Testis (tissue), 3 donors: Measurements from ENCODE around the gene ACAP3. TPM values are rescaled to one million over a fixed set of nuclear protein-coding genes. Genes with fewer than 3 reads are reported as not detected.

ENCODE experiments used
- DNase-seq: peaks from one replicate; pipeline ENCODE4 v3.0.0-alpha.2; 2019
- H3K27ac ChIP-seq, 2 donors: fragments of 200-600 bp; sonication (generic); one replicate each; pipeline ENCODE4 v1.5.1; 2019
- H3K27me3 ChIP-seq: fragments of 200-600 bp; sonication (generic); one replicate; pipeline ENCODE4 v1.5.1; 2019
- H3K36me3 ChIP-seq: fragments of 200-600 bp; sonication (generic); one replicate; pipeline ENCODE4 v1.5.1; 2017; ENCODE audit warnings: low read depth; ENCODE audit errors: missing control alignments
- H3K4me1 ChIP-seq: fragments of 200-600 bp; sonication (generic); one replicate; pipeline ENCODE4 v1.5.1; 2019
- H3K4me3 ChIP-seq, 2 donors: fragments of 200-600 bp; sonication (generic); one replicate each; pipeline ENCODE4 v1.5.1; 2017 to 2019
- H3K9me3 ChIP-seq: fragments of 200-600 bp; sonication (generic); one replicate; pipeline ENCODE4 v1.5.1; 2017
- POLR2A ChIP-seq: fragments of 450-650 bp; IDR thresholded peaks from one replicate; pipeline ENCODE4 v1.6.1; 2017; ENCODE audit warnings: antibody characterized with exemption, mild to moderate bottlenecking, moderate library complexity
- WGBS, 2 donors: methylation state at CpG; one replicate each; pipeline ENCODE4 v1.1.5; 2018; 5-methylcytosine and 5-hydroxymethylcytosine counted together
- intact Hi-C: fragments of 100-400 bp; cut with DNase I; formaldehyde crosslinking; loops from one replicate; pipeline ENCODE4 v1.15.1; 2023; ENCODE audit warnings: low total_unique reads
- polyA plus RNA-seq: library from polyadenylated mRNA; stranded (reverse); fragments of 350-450 nt; fragmentation: Illumina TruSeq; extraction: RNeasy Lipid Tissue Mini Kit (QIAGEN cat#74804); gene quantifications from one replicate; pipeline ENCODE4 v1.2.3, GENCODE V29; 2014; ENCODE audit warnings: low read depth, low replicate concordance; ENCODE audit not compliant: insufficient read depth
- total RNA-seq, 2 donors: library from RNA; depleted of rRNA; stranded (reverse); fragments of >200 nt; gene quantifications; one replicate each; pipeline ENCODE4 v1.2.3, GENCODE V29; 2016
- TF ChIP-seq, protein P1 (sequence below), 3 experiments: fragments of 450-650 bp in 2 of 3; fragments of 200-600 bp in 1 of 3; sonication (generic) in 1 of 3; IDR thresholded peaks; one replicate each; pipeline ENCODE4 v1.5.1; 2016 to 2019; ENCODE audit warnings: antibody characterized with exemption in 3 of 3, mild to moderate bottlenecking in 2 of 3, moderate library complexity in 1 of 3

ACAP3 gene
- total and polyA plus RNA-seq, 3 donors from 2014 or later, result 16.8 to 62.7 (median 53.0) TPM

DNA sequence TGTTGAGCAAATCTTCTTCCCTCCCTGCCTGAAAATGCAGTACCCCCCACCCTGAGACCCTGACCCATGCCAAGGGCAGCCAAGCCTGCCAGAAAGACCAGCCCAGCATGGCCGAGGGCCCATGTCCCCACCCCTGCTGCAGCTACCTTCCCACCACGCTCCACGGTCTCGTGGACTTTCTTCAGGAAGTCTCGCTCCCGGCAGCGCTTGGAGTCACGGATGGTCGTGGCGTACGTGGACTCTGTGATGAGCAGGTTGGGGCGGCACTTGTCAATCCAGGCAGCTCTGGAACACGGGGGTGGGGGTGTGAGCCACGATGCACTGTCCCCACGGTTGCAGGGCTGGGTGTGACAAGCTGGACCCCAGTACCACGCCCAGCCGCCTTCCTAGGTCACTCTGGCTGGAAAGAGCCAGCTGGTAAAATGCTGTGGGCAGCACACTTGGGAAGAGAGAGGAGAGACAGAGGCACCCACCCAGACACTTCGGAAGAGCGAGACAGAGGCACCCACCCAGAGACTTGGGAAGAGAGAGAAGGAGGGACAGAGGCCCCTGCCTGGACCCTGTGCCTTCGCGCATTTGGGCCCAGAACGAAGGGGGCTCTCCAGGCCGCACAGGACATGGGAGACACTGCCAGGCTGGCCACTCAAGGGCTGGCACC, 7.1 kb upstream of the ACAP3 start:
- Histone ChIP-seq H3K4me1 (peaks cover 10% of the 10 kb centered on the region), H3K27me3 (no peaks in the 10 kb centered on the region), H3K36me3 (no peaks in the 10 kb centered on the region), H3K27ac (no peak overlapping the region), H3K9me3 (no peaks in the 10 kb centered on the region), H3K4me3 (no peak overlapping the region)
- intact Hi-C loops, result no loop called here
- WGBS, 2 donors, result 89 to 92% methylated on average over 22 to 23 of the region's 23 CpGs
- no peak for DNase-seq
- no peak for TF ChIP-seq POLR2A
- TF ChIP-seq, protein P1, sequence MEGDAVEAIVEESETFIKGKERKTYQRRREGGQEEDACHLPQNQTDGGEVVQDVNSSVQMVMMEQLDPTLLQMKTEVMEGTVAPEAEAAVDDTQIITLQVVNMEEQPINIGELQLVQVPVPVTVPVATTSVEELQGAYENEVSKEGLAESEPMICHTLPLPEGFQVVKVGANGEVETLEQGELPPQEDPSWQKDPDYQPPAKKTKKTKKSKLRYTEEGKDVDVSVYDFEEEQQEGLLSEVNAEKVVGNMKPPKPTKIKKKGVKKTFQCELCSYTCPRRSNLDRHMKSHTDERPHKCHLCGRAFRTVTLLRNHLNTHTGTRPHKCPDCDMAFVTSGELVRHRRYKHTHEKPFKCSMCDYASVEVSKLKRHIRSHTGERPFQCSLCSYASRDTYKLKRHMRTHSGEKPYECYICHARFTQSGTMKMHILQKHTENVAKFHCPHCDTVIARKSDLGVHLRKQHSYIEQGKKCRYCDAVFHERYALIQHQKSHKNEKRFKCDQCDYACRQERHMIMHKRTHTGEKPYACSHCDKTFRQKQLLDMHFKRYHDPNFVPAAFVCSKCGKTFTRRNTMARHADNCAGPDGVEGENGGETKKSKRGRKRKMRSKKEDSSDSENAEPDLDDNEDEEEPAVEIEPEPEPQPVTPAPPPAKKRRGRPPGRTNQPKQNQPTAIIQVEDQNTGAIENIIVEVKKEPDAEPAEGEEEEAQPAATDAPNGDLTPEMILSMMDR (IDR thresholded peaks at IDR 0.05), result no peak

DNA sequence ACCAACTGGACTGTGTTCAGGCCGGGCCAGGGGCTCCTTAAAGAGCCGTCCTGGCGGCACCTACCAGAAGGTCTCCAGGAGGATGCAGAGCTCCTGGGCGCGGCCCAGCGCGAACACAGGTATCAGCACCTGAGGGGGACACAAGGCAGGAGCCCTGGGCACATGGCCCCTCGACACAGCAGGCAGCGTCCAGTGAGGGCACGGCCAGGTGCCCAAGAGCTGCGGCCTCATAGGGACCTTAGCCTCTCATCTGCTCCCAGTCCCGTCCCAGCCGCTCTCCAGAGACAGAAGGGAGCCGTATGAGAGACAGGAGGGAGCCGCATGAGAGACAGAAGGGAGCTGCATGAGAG, 6.5 kb upstream of the ACAP3 start:
- H3K4me1 ChIP-seq, result peaks cover 15% of the 10 kb centered on the region
- H3K36me3 ChIP-seq, result no peaks in the 10 kb centered on the region
- intact Hi-C loops, result no loop called here

DNA sequence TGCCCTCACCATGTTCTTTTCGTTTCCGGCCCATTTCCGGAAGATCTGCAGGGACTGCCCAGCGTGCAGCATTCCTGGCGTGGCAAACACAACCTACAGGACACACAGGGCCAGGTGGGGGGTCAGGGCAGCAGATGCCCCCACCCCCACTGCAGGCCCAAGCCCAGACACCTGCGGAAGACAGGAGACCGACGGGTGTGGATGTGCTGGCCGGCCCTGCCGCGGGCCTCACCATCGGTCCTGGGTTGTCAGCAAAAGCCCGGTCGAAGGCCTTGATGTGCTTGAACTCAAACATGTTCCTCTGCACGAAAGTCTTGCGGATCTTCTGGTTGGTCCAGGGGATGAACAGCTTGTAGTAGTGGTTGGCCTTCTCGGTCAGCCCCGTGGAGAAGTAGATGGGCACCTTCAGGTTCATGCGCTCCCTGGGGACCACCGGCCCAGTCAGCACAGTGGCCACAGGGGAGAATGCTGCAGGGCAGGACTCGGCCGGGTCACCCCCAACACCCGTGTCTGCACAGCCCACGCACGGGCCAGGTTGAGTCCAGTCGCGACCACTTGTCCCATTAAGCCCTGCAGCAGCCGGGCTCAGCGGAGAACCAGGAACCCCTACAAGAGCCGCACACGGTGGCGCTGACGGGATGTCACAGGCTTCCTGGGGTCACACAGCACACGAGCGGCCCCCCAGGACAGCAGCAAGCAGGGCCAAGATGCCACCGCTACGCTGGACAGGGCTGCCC, 5.9 kb upstream of the ACAP3 start:
- WGBS, 2 donors, result 86 to 87% methylated on average over 15 to 37 of the region's 37 CpGs
- H3K36me3 ChIP-seq, result no peaks in the 10 kb centered on the region

More for the DNA sequence above, 6.5 kb upstream of the ACAP3 start:
- no peaks in the 10 kb centered on the region for H3K9me3 ChIP-seq
- H3K27me3 ChIP-seq, result no peaks in the 10 kb centered on the region
- TF ChIP-seq, protein P1 (IDR thresholded peaks at IDR 0.05), result no peak
- TF ChIP-seq POLR2A, result no peak
- WGBS, 2 donors, result 85 to 93% methylated on average over 7 to 15 of the region's 15 CpGs
- H3K4me3 ChIP-seq, result no peak overlapping the region
- DNase-seq, result no peak
- H3K27ac ChIP-seq, result no peak overlapping the region

DNA sequence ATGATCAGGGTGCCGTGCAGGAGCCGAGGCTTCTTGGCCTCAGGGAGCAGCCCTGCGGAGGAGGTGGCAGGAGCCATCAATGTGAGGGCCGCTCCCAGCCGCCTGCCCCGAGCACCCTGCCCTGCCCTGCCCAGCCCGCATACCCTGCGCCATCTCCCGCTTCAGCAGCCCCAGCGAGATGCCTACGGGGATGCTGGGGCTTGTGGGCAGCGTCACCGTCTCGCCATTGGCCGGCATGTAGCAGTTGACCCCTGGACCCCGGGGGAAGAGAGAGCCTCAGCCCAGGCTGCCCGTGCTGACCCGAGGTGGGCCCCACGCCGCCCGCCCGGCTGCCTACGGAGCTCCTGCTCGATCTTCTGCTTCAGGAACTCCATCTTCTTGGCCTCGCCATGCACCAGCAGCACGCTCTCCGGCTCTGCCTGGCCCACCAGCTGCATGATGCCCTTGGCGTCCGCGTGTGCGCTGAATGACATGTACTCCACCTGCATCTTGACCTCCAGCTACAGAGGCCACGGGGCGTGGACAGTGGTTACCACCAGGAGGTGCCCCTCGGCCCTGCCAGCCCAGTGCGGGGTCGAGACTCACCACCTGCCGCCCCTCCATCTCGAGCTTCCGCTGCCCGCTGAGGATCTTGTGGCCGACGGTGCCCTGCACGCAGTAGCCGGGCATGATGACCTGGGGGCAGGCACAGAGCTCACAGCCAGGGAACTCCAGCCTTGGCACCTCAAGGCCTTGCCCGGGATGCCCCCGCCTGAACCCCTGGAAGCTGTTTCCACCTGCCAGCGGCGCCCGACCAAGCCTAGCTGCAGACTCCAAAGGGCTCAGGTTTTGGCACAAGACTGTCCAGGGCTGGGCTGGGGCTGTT, 5.0 kb upstream of the ACAP3 start:
- Histone ChIP-seq H3K4me1 (peaks cover 7% of the 10 kb centered on the region), H3K27me3 (no peaks in the 10 kb centered on the region), H3K36me3 (no peaks in the 10 kb centered on the region), H3K9me3 (no peaks in the 10 kb centered on the region), H3K4me3 (no peak overlapping the region), H3K27ac (no peak overlapping the region)
- intact Hi-C loops, result no loop called here
- DNase-seq, result no peak
- no peak for TF ChIP-seq POLR2A
- TF ChIP-seq, protein P1 (IDR thresholded peaks at IDR 0.05), result no peak
- WGBS, 2 donors, result 89 to 91% methylated on average over 23 to 49 of the region's 49 CpGs

More for the DNA sequence above, 5.9 kb upstream of the ACAP3 start:
- TF ChIP-seq, protein P1 (IDR thresholded peaks at IDR 0.05), result no peak
- no peak for TF ChIP-seq POLR2A
- peaks cover 16% of the 10 kb centered on the region for H3K4me1 ChIP-seq
- no peak overlapping the region for H3K4me3 ChIP-seq
- H3K27ac ChIP-seq, result no peak overlapping the region
- H3K27me3 ChIP-seq, result no peaks in the 10 kb centered on the region
- intact Hi-C loops, result no loop called here
- H3K9me3 ChIP-seq, result no peaks in the 10 kb centered on the region
- no peak for DNase-seq
